DMS53 treated with DMSO at 0.1 percent for 48 hours (cell line): ENCODE measurements around the gene IL2RA.
"Not testable (repeated sequence)": the region's sequence is repeated elsewhere in the genome, so short reads cannot be mapped to it uniquely, and the experiment has no call there.

Experiments used
- DNase-seq: peaks from one replicate; lab custom pipeline; 2025; ENCODE audit not compliant: unreplicated experiment; lab: John Stamatoyannopoulos, UW

IL2RA gene

DNA sequence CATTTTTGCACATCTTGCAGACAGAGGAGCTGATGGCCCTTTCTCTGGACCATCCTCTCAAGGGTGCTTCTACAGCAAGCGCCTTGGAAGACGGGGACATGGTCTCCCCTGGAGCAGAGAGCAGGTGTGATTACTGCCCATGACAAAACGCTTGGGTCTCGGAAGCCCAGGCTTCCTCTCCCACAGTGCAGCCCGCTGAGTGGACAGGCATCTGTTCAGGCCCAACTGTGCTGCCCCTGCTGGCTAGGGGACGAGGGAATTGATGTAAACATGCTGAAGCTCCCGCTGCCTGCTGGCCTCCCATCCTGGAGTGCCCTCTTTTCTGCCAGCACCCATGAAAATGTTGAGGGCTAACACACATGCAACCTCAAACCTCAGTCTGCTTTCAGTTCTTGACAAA lies 99.1 kb downstream of the IL2RA start:
- no peak for DNase-seq

DNA sequence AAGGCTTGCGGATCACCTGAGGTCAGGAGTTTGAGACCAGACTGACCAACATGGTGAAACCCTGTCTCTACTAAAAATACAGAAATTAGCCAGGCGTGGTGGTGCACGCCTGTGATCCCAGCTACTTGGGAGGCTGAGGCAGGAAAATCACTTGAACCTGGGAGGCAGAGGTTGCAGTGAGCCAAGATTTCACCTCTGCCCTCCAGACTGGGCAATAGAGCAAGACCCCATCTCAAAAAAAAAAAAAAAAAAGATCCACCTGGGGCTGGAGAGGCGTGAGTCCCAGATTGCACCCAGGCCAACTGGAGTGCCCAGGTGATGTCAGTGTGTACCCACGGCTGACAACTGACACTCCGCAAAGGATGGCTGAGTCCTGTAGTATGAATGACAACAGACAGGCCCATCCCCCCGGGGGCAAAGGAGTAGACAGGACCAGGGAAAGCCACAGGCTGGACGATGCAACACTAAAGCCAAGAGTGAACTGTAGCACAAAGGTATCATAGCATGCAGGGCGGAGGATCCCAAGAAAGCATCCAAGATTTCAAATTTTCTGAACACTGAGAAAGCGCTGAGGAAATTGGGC lies 99.7 kb downstream of the IL2RA start:
- not testable (repeated sequence) for DNase-seq

DNA sequence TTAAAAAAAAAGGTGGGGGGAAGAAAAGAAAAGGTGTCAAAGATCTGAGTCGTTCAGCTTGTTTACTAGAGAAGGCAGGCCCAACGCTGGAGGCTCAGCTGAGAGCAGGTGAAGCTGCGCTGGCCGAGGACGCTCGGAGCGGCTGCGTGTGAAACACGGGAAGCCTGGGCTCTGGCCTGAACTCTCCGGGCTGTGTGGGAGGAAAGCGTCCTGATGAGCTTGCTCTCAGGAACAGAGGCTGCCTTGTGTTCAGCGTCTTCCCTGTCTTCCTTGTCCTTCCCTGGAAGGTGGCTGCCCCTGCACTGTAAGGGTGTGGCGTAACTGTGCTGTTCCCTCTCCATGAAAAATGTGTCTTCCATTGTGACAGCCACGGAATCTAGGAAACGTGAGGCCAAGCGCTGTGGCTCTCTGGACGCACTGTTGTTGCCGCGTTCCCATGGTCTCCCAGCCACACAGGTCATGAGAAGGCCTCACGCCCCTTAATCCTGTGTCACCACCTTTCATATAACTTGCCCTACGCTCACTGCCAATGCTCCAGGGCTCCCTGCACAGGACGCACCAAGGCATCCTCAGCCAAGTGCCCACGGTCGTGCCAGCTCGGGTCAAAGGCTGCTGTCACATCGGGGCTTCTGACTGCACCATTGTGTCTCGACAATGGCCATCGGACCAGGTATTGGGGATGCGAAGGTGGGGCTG lies 100.6 kb downstream of the IL2RA start:
- no peak for DNase-seq

DNA sequence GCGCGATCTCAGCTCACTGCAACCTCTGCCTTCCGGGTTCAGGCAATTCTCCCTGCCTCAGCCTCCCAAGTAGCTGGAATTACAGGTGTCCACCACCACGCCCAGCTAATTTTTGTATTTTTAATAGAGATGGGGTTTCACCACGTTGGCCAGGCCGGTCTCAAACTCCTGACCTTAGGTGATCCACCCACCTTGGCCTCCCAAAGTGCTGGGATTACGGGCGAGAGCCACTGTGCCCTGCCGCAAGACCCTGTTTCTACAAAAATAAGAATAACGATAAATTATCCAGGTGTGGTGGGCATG lies 101.2 kb downstream of the IL2RA start:
- not testable (repeated sequence) for DNase-seq
